GM12878 (cell line): ENCODE measurements around the gene HSD17B11. TPM values are rescaled to one million over a fixed set of nuclear protein-coding genes. Genes with fewer than 3 reads are reported as not detected.
A peak's percentile ranks its signal among the peaks of the same experiment; 100 is the strongest.

Experiments used
- ATAC-seq: fragments of 200-7000 bp; cut with Tn5 transposase; 3 replicates; pipeline ENCODE4 v1.9.1; 2020; ENCODE audit warnings: mild to moderate bottlenecking, moderate library complexity
- BruUV-seq: library from RNA; stranded (reverse); fragments of 400-500 nt; replicated peaks from 2 replicates; lab custom pipeline; 2021; lab: Mats Ljungman, UMichigan
- CTCF ChIA-PET: fragments of 300-600 bp; sonication (Branson Sonifier 250); formaldehyde crosslinking; extraction: SDS; loops from one replicate; lab custom pipeline; 2021; ENCODE audit warnings: inconsistent platforms; lab: Yijun Ruan, JAX
- POLR2A ChIA-PET: fragments of 350-600 bp; formaldehyde crosslinking; extraction: SDS; loops from one replicate; lab custom pipeline; 2021; ENCODE audit warnings: inconsistent platforms; lab: Charles Lee
- RAD21 ChIA-PET: fragments of 300-600 bp; sonication (Branson Sonifier 250); formaldehyde crosslinking; loops from one replicate; lab custom pipeline; 2023; ENCODE audit warnings: antibody characterized with exemption; ENCODE audit not compliant: unreplicated experiment; lab: Charles Lee
- SMC1A ChIA-PET: fragments of 300-600 bp; sonication (Branson Sonifier 250); formaldehyde crosslinking; loops from one replicate; lab custom pipeline; 2023; ENCODE audit not compliant: unreplicated experiment, uncharacterized antibody; lab: Charles Lee
- DNase-seq: peaks from one replicate; pipeline ENCODE4 v3.0.0-alpha.2; 2011; ENCODE audit warnings: low read depth, low spot score
- FAIRE-seq: peaks from 3 replicates; lab custom pipeline; 2011; peaks lifted over from hg19 to GRCh38; lab: Jason Lieb, UNC
- H2AFZ ChIP-seq: 2 replicates; pipeline ENCODE4 v1.6.0; 2011; ENCODE audit warnings: low read depth, low read length, control low read depth; ENCODE audit not compliant: control insufficient read depth
- H3K27ac ChIP-seq: 2 replicates; pipeline ENCODE4 v1.5.1; 2011; ENCODE audit warnings: control low read depth; ENCODE audit not compliant: control insufficient read depth, insufficient read depth
- H3K27me3 ChIP-seq, 2 experiments: replicated peaks in 1 of 2; 2 replicates each; pipeline versions ENCODE4 v1.6.0 to v1.6.1; 2011; ENCODE audit warnings: low read length in 1 of 2; ENCODE audit not compliant: control insufficient read depth in 2 of 2, insufficient read depth in 2 of 2
- H3K36me3 ChIP-seq, 2 experiments: 2 replicates each; pipeline ENCODE4 v1.5.1; 2011; ENCODE audit warnings: low read length in 1 of 2; ENCODE audit not compliant: control insufficient read depth in 2 of 2, insufficient read depth in 2 of 2
- H3K4me1 ChIP-seq: 2 replicates; pipeline ENCODE4 v1.6.1; 2011; ENCODE audit warnings: mild to moderate bottlenecking, low read length, moderate library complexity, mixed read lengths; ENCODE audit not compliant: control insufficient read depth, insufficient read depth
- H3K4me2 ChIP-seq: 2 replicates; pipeline ENCODE4 v1.6.0; 2011; ENCODE audit warnings: control low read depth; ENCODE audit not compliant: control insufficient read depth, insufficient read depth
- H3K4me3 ChIP-seq: fragments of 200-600 bp; sonication (generic); 2 replicates; pipeline ENCODE4 v1.5.1; 2016
- H3K79me2 ChIP-seq: 2 replicates; pipeline ENCODE4 v1.6.0; 2011; ENCODE audit warnings: low read length; ENCODE audit not compliant: control insufficient read depth, insufficient read depth
- H3K9ac ChIP-seq: 2 replicates; pipeline ENCODE4 v1.8.0; 2011; ENCODE audit warnings: low read length, control low read depth, mixed read lengths; ENCODE audit not compliant: control insufficient read depth, insufficient read depth
- H3K9me3 ChIP-seq: replicated peaks from 3 replicates; pipeline ENCODE4 v1.5.1; 2011; ENCODE audit warnings: mild to moderate bottlenecking, low read length; ENCODE audit not compliant: control insufficient read depth, insufficient read depth
- H4K20me1 ChIP-seq: 2 replicates; pipeline ENCODE4 v1.6.0; 2011; ENCODE audit not compliant: control insufficient read depth, insufficient read depth
- IKZF2 ChIP-seq, 2 experiments: fragments of 450-650 bp; IDR thresholded peaks; 2 replicates each; pipeline ENCODE4 v1.6.1; 2017; ENCODE audit warnings: mild to moderate bottlenecking in 2 of 2, moderate library complexity in 2 of 2
- MYB ChIP-seq: fragments of 150-350 bp; IDR thresholded peaks from 2 replicates; pipeline ENCODE4 v1.6.1; 2014; ENCODE audit warnings: mild to moderate bottlenecking, low read depth, low read length, borderline replicate concordance
- WGBS: methylation state at CpG from one replicate; pipeline ENCODE4 v1.1.6; 2016; ENCODE audit warnings: low lambda C conversion rate; ENCODE audit not compliant: insufficient replicate concordance, insufficient coverage; ENCODE audit errors: missing lambda C conversion rate; 5-methylcytosine and 5-hydroxymethylcytosine counted together
- in situ Hi-C: fragments of 300-500 bp; cut with MboI; formaldehyde crosslinking; loops from 9 replicates; pipeline ENCODE4 v1.14.3; 2018; ENCODE audit warnings: mixed read lengths
- intact Hi-C: fragments of 100-400 bp; cut with micrococcal nuclease; formaldehyde crosslinking; loops from one replicate; pipeline ENCODE4 v1.14.2; 2022; ENCODE audit not compliant: unreplicated experiment
- polyA plus RNA-seq, 11 experiments: library from polyadenylated mRNA; depleted of rRNA in 4 of 11; unstranded in 6 of 11; stranded (reverse) in 5 of 11; fragments of >200 nt; fragmentation: Nextera tagmentation in 4 of 11; fragmentation: Illumina TruSeq in 1 of 11; extraction: Ambion mirVana in 4 of 11; extraction: Trizol in 1 of 11; gene quantifications; 1 replicate in 1 of 11; 2 replicates in 10 of 11; pipeline versions ENCODE4 v1.2.1 to v1.2.3, GENCODE V29; 2011 to 2016; ENCODE audit warnings: inconsistent platforms in 2 of 11, missing spikeins in 2 of 11, low read depth in 1 of 11
- total RNA-seq, 4 experiments: library from RNA; depleted of rRNA in 3 of 4; stranded (reverse); fragments of >200 nt in 3 of 4; fragmentation: Illumina TruSeq in 1 of 4; extraction: Trizol in 1 of 4; gene quantifications; 2 replicates each; pipeline versions ENCODE4 v1.2.1 to v1.2.3, GENCODE V29; 2013 to 2021
- TF ChIP-seq, protein P1 (sequence below): fragments of 450-650 bp; IDR thresholded peaks from 2 replicates; pipeline ENCODE4 v1.6.1; 2014; ENCODE audit warnings: mild to moderate bottlenecking
- TF ChIP-seq, protein P2 (sequence below), 3 experiments: IDR thresholded peaks in 2 of 3; conservative IDR thresholded peaks in 1 of 3; 2 replicates each; pipeline ENCODE4 v1.5.1; 2011; ENCODE audit warnings: low read depth in 3 of 3, low read length in 3 of 3, mild to moderate bottlenecking in 3 of 3, control low read depth in 2 of 3, moderate library complexity in 2 of 3, inconsistent platforms in 1 of 3, mixed read lengths in 1 of 3; ENCODE audit not compliant: control insufficient read depth in 2 of 3, insufficient read depth in 1 of 3; ENCODE audit errors: extremely low read depth in 1 of 3
- TF ChIP-seq, protein P3 (sequence below): fragments of 450-650 bp; conservative IDR thresholded peaks from 2 replicates; pipeline ENCODE4 v1.6.1; 2017; ENCODE audit warnings: mild to moderate bottlenecking, moderate library complexity
- TF ChIP-seq, protein P4 (sequence below): fragments of 450-650 bp; IDR thresholded peaks from 2 replicates; pipeline ENCODE4 v1.6.1; 2016; ENCODE audit warnings: mild to moderate bottlenecking
- TF ChIP-seq, protein P5 (sequence below): fragments of 450-650 bp; IDR thresholded peaks from 2 replicates; pipeline ENCODE4 v1.6.1; 2017; ENCODE audit warnings: low read depth, mild to moderate bottlenecking, moderate library complexity
- TF ChIP-seq, protein P6 (sequence below): IDR thresholded peaks from 2 replicates; pipeline ENCODE4 v1.6.1; 2011; ENCODE audit warnings: low read depth, mild to moderate bottlenecking, low read length, moderate library complexity, borderline replicate concordance; ENCODE audit errors: extremely low read depth

The HSD17B11 gene
- total and polyA plus RNA-seq, 10 of the 15 experiments (the other 5 are each of a cell fraction or from before 2014, with no cell fraction given): 10.3 to 29.5 (median 17.7) TPM

DNA sequence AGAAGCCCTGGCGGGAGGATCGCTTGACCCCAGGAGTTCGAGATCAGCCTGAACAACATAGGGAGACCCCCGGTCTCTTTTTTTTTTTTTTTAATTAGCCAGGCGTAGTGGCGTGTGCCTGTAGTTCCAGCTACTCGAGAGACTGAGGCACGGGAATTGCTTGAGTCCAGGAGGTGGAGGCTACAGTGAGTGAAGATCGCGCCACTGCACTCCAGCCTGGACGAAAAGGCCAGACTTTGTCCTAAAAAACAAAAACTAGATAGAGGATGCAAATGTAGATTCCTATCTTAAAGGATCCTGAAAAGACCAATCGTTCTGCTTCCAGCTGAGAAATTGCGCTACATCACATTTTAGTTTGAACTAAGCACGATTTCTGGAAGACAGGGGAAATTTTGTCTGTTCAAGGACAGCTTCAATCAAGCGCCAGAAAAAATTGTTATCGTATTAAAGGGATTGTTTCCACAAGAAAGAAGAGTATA is 627 bp upstream of the HSD17B11 start:
- H3K79me2 ChIP-seq: peaks cover 23% of the 10 kb centered on the region
- DNase-seq: no peak
- H3K27me3 ChIP-seq: no peaks in the 10 kb centered on the region
- H3K27ac ChIP-seq: peak overlapping the region; percentile 71
- no peaks in the 10 kb centered on the region for H3K9me3 ChIP-seq
- H2AFZ ChIP-seq: peak overlapping the region; percentile 75
- TF ChIP-seq, protein P1, sequence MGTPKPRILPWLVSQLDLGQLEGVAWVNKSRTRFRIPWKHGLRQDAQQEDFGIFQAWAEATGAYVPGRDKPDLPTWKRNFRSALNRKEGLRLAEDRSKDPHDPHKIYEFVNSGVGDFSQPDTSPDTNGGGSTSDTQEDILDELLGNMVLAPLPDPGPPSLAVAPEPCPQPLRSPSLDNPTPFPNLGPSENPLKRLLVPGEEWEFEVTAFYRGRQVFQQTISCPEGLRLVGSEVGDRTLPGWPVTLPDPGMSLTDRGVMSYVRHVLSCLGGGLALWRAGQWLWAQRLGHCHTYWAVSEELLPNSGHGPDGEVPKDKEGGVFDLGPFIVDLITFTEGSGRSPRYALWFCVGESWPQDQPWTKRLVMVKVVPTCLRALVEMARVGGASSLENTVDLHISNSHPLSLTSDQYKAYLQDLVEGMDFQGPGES: no peak
- TF ChIP-seq, protein P2, sequence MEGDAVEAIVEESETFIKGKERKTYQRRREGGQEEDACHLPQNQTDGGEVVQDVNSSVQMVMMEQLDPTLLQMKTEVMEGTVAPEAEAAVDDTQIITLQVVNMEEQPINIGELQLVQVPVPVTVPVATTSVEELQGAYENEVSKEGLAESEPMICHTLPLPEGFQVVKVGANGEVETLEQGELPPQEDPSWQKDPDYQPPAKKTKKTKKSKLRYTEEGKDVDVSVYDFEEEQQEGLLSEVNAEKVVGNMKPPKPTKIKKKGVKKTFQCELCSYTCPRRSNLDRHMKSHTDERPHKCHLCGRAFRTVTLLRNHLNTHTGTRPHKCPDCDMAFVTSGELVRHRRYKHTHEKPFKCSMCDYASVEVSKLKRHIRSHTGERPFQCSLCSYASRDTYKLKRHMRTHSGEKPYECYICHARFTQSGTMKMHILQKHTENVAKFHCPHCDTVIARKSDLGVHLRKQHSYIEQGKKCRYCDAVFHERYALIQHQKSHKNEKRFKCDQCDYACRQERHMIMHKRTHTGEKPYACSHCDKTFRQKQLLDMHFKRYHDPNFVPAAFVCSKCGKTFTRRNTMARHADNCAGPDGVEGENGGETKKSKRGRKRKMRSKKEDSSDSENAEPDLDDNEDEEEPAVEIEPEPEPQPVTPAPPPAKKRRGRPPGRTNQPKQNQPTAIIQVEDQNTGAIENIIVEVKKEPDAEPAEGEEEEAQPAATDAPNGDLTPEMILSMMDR (IDR thresholded peaks at IDR 0.05 in 2 of 3, conservative IDR thresholded peaks at IDR 0.05 in 1 of 3; ENCODE audit: control insufficient read depth in 2 of 3, extremely low read depth in 1 of 3, insufficient read depth in 1 of 3, low read depth in 3 of 3, low read length in 3 of 3): 0 out of 6 replicates have a peak, but pooled peaks of 1 of the 3 experiments have one; percentile 0
- no peak for TF ChIP-seq MYB
- TF ChIP-seq, protein P3, sequence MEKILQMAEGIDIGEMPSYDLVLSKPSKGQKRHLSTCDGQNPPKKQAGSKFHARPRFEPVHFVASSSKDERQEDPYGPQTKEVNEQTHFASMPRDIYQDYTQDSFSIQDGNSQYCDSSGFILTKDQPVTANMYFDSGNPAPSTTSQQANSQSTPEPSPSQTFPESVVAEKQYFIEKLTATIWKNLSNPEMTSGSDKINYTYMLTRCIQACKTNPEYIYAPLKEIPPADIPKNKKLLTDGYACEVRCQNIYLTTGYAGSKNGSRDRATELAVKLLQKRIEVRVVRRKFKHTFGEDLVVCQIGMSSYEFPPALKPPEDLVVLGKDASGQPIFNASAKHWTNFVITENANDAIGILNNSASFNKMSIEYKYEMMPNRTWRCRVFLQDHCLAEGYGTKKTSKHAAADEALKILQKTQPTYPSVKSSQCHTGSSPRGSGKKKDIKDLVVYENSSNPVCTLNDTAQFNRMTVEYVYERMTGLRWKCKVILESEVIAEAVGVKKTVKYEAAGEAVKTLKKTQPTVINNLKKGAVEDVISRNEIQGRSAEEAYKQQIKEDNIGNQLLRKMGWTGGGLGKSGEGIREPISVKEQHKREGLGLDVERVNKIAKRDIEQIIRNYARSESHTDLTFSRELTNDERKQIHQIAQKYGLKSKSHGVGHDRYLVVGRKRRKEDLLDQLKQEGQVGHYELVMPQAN: 0 out of 2 replicates have a peak, but pooled peaks have one; percentile 9
- TF ChIP-seq, protein P4, sequence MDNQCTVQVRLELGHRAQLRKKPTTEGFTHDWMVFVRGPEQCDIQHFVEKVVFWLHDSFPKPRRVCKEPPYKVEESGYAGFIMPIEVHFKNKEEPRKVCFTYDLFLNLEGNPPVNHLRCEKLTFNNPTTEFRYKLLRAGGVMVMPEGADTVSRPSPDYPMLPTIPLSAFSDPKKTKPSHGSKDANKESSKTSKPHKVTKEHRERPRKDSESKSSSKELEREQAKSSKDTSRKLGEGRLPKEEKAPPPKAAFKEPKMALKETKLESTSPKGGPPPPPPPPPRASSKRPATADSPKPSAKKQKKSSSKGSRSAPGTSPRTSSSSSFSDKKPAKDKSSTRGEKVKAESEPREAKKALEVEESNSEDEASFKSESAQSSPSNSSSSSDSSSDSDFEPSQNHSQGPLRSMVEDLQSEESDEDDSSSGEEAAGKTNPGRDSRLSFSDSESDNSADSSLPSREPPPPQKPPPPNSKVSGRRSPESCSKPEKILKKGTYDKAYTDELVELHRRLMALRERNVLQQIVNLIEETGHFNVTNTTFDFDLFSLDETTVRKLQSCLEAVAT: peak; percentile 15
- peak in 1 of 2 experiments; percentile 17; a peak in 1 of 4 replicates for TF ChIP-seq IKZF2 (IDR thresholded peaks at IDR 0.05)
- TF ChIP-seq, protein P5, sequence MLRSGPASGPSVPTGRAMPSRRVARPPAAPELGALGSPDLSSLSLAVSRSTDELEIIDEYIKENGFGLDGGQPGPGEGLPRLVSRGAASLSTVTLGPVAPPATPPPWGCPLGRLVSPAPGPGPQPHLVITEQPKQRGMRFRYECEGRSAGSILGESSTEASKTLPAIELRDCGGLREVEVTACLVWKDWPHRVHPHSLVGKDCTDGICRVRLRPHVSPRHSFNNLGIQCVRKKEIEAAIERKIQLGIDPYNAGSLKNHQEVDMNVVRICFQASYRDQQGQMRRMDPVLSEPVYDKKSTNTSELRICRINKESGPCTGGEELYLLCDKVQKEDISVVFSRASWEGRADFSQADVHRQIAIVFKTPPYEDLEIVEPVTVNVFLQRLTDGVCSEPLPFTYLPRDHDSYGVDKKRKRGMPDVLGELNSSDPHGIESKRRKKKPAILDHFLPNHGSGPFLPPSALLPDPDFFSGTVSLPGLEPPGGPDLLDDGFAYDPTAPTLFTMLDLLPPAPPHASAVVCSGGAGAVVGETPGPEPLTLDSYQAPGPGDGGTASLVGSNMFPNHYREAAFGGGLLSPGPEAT: 0 out of 2 replicates have a peak, but pooled peaks have one; percentile 0
- TF ChIP-seq, protein P6, sequence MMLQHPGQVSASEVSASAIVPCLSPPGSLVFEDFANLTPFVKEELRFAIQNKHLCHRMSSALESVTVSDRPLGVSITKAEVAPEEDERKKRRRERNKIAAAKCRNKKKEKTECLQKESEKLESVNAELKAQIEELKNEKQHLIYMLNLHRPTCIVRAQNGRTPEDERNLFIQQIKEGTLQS: no peak
- no peaks in the 10 kb centered on the region for H3K36me3 ChIP-seq
- peak overlapping the region; percentile 78 for H3K9ac ChIP-seq
- peaks cover 3% of the 10 kb centered on the region; the same call in 1 of the 2 replicates for H3K4me1 ChIP-seq
- peak overlapping the region; percentile 80 for H3K4me2 ChIP-seq
- H3K4me3 ChIP-seq: peak overlapping the region; percentile 83
- BruUV-seq: TSS peak; percentile 76
- ChIA-PET SMC1A (interaction anchor here (0.6 to 6.8 kb wide), 10 partner anchors 14 to 484 kb away, joined by 3 to 54 read pairs (median 4); partner anchors contain the start of gene NUDT9), CTCF (interaction anchor here (0.7 to 5.2 kb wide), 11 partner anchors 9 to 241 kb away, joined by 3 to 46 read pairs (median 6); partner anchors contain the start of gene NUDT9), RAD21 (interaction anchor here (0.9 to 2.3 kb wide), 6 partner anchors 10 to 1065 kb away, joined by 3 to 12 read pairs (median 5); partner anchors contain the start of genes HERC5 and NUDT9), POLR2A (interaction anchor here (0.6 to 2.6 kb wide), 11 partner anchors 9 to 413 kb away, joined by 3 to 18 read pairs (median 5); partner anchors contain the start of gene NUDT9)
- no peak for FAIRE-seq
- no peaks in the 10 kb centered on the region for H4K20me1 ChIP-seq
- in situ Hi-C loops: no loop called here
- peak; percentile 11 for ATAC-seq
- intact Hi-C loops: loop anchor here (1.0 kb wide), 1 partner anchor 31 kb away; the partner anchor contains the start of gene NUDT9
- 1% methylated on average over 16 of the region's 16 CpGs for WGBS
